ENCODE measurements around the gene NRBF2.
A peak's percentile ranks its signal among the peaks of the same experiment; 100 is the strongest.
"Not testable (repeated sequence)": the region's sequence is repeated elsewhere in the genome, so short reads cannot be mapped to it uniquely, and the experiment has no call there.

NRBF2 gene

GRCh38 chr10:63133056-63133820 lies at the start of gene NRBF2:
NRBF2 (plus strand) TSS chr10:63133328; CDS start chr10:63133471, 143 bp downstream.
- peaks cover 23% of the 10 kb centered on the region for H3K4me1 ChIP-seq (ENCODE audit: control insufficient read depth, low read length)
- peak within 1 kb of the TSS; percentile 76 for H3K27ac ChIP-seq (ENCODE audit: low read depth, low read length)
- no peak for TF ChIP-seq EZH2phosphoT487 (IDR thresholded peaks at IDR 0.05; ENCODE audit: borderline replicate concordance, low read length)
- peak; percentile 77 for TF ChIP-seq CTCF (IDR thresholded peaks at IDR 0.05; ENCODE audit: low read depth, low read length, poor library complexity, severe bottlenecking)
- peak within 1 kb of the TSS; percentile 100 for H3K4me2 ChIP-seq (ENCODE audit: low read length)
- peaks cover 4% of the 10 kb centered on the region for H3K9me3 ChIP-seq (ENCODE audit: control insufficient read depth, insufficient read depth, low read length)
- H3K27me3 ChIP-seq (ENCODE audit: control insufficient read depth, low read length) = no peaks in the 10 kb centered on the region
- peaks cover 17% of the 10 kb centered on the region for H3K36me3 ChIP-seq (ENCODE audit: control insufficient read depth, low read length)
- H3K4me3 ChIP-seq (ENCODE audit: low read length) = peak within 1 kb of the TSS; percentile 99
- H4K20me1 ChIP-seq (ENCODE audit: control insufficient read depth, insufficient read depth, low read depth, low read length) = peaks cover 25% of the 10 kb centered on the region
- H3K79me2 ChIP-seq (ENCODE audit: control insufficient read depth, low read length) = peaks cover 50% of the 10 kb centered on the region
- no peaks in the 10 kb centered on the region for H3K9me2 ChIP-seq (replicated peaks; ENCODE audit: control insufficient read depth, low read length)
- 0 out of 2 replicates have a peak, but pooled peaks cover 3% of the 10 kb centered on the region for H3F3A ChIP-seq (ENCODE audit: control insufficient read depth, insufficient read depth)

- not testable (repeated sequence) for H3K27ac ChIP-seq (ENCODE audit: low read depth, low read length); H3K4me2 ChIP-seq (ENCODE audit: low read length); H3K4me3 ChIP-seq (ENCODE audit: low read length); H3K9me3 ChIP-seq (ENCODE audit: control insufficient read depth, insufficient read depth, low read length); H3K4me1 ChIP-seq (ENCODE audit: control insufficient read depth, low read length); H4K20me1 ChIP-seq (ENCODE audit: control insufficient read depth, insufficient read depth, low read depth, low read length); H3K79me2 ChIP-seq (ENCODE audit: control insufficient read depth, low read length); H3F3A ChIP-seq (ENCODE audit: control insufficient read depth, insufficient read depth); H3K9me2 ChIP-seq (replicated peaks; ENCODE audit: control insufficient read depth, low read length); H3K36me3 ChIP-seq (ENCODE audit: control insufficient read depth, low read length)
- H3K27me3 ChIP-seq (ENCODE audit: control insufficient read depth, low read length) = peaks cover 17% of the 10 kb centered on the region
Observed at GRCh38 chr10:63083406-63083805, 49.7 kb upstream of the NRBF2 start.

- no peaks in the 10 kb centered on the region for H3K9me3 ChIP-seq (ENCODE audit: control insufficient read depth, insufficient read depth, low read length)
- H3K4me2 ChIP-seq (ENCODE audit: low read length) = no peak overlapping the region
- no peak overlapping the region for H3K27ac ChIP-seq (ENCODE audit: low read depth, low read length)
- no peaks in the 10 kb centered on the region for H3F3A ChIP-seq (ENCODE audit: control insufficient read depth, insufficient read depth)
- no peak overlapping the region for H3K4me3 ChIP-seq (ENCODE audit: low read length)
- no peaks in the 10 kb centered on the region for H3K9me2 ChIP-seq (replicated peaks; ENCODE audit: control insufficient read depth, low read length)
- no peak for TF ChIP-seq EZH2phosphoT487 (IDR thresholded peaks at IDR 0.05; ENCODE audit: borderline replicate concordance, low read length)
- TF ChIP-seq CTCF (IDR thresholded peaks at IDR 0.05; ENCODE audit: low read depth, low read length, poor library complexity, severe bottlenecking) = peak; percentile 66
- no peaks in the 10 kb centered on the region for H3K79me2 ChIP-seq (ENCODE audit: control insufficient read depth, low read length)
- peaks cover 17% of the 10 kb centered on the region for H3K27me3 ChIP-seq (ENCODE audit: control insufficient read depth, low read length)
- no peaks in the 10 kb centered on the region for H3K36me3 ChIP-seq (ENCODE audit: control insufficient read depth, low read length)
- no peaks in the 10 kb centered on the region for H4K20me1 ChIP-seq (ENCODE audit: control insufficient read depth, insufficient read depth, low read depth, low read length)
- no peaks in the 10 kb centered on the region for H3K4me1 ChIP-seq (ENCODE audit: control insufficient read depth, low read length)
Observed at GRCh38 chr10:63083904-63084689, 49.0 kb upstream of the NRBF2 start.

Data from DOHH2 (cell line).